GM19043 (cell line): ENCODE measurements around the gene AMFR.

Experiments used
- ATAC-seq: cut with Tn5 transposase; IDR thresholded peaks from one replicate; pipeline ENCODE4 v1.9.1; 2021; ENCODE audit warnings: low read depth; ENCODE audit not compliant: unreplicated experiment

Gene AMFR

GRCh38 chr16:56365552-56365951 is 59.8 kb downstream of the AMFR start:
- no peak for ATAC-seq

DNA sequence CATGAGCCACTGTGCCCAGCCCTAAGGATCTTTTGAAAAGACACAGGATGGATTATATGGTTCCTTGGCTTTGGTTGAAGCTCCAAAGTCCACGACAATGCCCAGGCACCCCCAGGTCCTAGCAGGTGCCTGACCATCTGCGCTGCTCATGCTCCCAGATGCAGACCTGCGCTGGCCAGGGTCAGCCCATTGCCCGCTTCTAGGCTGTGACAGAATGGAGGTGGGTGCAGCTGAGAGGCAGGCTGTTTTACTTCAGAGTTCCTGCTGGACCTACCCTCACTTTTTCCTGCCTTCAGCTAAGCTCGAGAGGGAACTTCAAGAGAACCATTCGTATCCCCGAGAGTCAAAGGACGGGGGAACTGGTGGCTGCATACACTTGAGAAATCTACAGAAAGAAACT is 60.5 kb downstream of the AMFR start:
- no peak for ATAC-seq

DNA sequence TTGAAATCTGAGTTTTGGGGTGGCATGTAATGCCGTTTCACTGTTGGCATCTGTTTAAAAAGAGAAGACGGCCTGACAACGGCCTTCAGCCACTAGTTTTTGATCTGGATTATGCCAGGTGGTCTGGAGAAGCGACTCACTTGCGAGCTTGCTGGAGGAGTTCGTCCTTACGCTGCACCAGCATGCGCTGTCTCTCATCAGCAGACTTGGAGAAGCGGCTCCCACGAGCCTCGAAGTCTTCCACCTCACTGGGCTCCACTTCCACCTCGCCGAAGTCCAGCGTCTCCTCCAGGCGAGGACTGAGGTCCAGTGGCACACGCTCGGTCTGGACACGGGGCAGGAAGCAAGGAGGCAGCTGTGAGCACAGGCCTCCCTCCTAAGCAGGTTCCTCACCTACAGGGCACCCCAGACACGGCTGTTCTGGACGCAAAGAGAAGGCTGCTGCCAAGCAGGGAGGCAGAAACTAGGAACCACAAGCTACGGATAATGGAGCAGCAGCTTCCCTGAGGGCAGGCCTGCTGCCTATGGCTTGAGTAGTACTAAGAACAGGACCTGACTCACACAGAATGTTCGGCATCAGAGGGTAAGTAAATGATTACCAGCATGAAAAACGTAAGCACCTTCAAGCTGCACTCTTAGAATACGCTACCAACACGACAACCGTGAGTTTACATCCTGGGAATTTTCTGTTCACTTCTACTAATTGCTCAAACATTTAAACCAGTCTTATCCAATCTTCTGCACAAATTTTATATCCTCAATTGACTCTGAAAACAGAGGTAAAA is 61.4 kb downstream of the AMFR start:
- ATAC-seq: no peak

DNA sequence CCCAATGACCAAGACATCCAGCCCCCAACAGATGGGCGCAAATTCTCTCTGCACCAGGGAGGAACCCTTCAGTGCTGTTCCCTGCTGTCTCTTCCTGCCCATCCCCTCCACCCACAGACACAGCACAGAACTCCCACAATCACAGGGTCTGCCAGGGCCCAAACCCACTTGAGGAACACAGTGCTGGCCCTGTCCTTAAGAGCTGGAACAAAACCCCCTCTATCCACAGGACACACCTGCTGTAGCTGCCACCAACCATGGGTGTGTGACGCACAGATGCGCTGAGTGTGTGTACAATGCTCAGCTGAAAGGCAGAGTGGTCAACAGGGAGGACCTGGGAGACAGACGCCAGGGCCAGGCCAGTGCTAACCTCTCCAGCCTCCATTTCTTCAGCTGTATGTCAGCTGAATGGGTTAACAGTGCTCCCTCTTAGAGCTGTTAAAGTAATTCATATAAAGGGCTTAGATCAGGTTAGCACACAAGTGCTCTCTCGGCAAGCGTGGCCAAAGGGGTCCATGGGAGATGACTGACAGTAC is 62.1 kb downstream of the AMFR start:
- no peak for ATAC-seq

GRCh38 chr16:56362706-56363105 is 62.6 kb downstream of the AMFR start:
- no peak for ATAC-seq

- no peak for ATAC-seq
Observed at GRCh38 chr16:56362057-56362655, 63.2 kb downstream of the AMFR start.

- no peak for ATAC-seq
Observed at GRCh38 chr16:56360117-56361008, 65.0 kb downstream of the AMFR start.

DNA sequence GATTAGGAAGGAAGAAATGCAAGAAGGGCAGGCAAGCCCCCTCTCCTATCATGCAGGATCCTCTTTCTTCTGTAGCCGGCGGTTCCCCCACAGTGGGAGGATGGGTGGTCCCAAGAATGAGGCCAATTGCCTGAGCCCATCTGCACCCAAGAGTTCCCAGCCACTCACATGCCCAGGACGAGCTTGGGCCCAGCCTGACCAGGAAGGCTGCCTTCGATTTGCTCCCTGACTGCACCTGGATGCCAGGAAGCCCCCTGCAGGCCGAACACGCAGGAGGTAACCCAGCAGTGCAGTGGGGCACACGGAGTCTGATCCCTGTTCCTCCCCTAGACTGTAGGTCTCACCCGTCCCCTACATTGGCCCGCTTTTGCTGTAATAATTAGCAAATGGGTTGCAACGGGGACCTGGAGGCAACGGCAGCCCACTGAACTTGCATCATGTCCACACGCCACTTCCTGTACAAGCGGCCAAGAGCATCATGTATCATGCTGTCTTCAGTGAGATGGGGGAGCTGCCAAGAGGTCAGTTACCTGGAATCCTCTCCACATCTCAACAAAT is 67.5 kb downstream of the AMFR start:
- no peak for ATAC-seq

- ATAC-seq: no peak
Observed at GRCh38 chr16:56357241-56357764, 68.0 kb downstream of the AMFR start.

- ATAC-seq: peak; percentile 96
Observed at GRCh38 chr16:56356276-56357240, 68.8 kb downstream of the AMFR start.

GRCh38 chr16:56355786-56356275 is 69.5 kb downstream of the AMFR start:
- no peak for ATAC-seq

DNA sequence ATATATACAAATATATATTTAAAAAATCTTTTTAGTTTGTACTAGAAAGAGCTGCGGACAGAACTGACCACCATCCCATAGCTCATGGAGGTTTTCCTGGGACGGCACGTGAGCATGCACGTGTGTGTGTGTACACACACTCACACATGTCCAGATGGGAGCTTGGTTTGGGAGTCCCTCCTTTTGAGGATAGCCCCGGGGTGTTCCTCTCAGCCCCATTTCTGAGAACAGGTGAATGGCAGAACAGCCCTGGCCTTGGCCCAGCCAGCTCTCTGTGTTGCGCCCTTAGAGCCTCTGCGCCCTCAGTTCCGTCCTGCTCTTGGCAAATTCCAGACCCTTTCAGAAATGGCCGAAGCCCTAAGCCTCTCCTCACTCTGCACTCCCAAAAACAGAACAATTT is 70.1 kb downstream of the AMFR start:
- no peak for ATAC-seq

- no peak for ATAC-seq
Observed at GRCh38 chr16:56354746-56355145, 70.6 kb downstream of the AMFR start.

DNA sequence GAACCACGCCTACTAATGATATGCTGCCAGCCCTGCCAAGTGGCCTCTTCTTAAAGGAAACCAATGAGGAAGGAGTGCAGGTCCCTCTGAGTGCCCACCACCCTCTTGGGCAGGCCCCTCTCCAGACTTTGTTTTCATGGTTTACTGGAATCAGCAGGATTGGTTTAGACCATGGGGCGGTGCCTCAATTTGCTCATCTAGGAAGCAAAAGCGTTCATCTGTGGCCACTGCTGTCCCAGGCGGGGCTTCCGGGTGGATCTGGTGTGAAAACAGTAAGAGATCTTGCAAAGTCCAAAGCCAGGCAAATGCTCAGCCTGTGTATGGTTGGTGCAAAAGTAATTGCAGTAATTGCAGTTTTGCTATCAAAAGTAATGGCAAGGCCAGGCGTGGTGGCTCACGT is 71.3 kb downstream of the AMFR start:
- no peak for ATAC-seq

GRCh38 chr16:56353054-56353921 is 72.1 kb downstream of the AMFR start:
- no peak for ATAC-seq

GRCh38 chr16:56352351-56353053 is 72.8 kb downstream of the AMFR start:
- ATAC-seq: no peak

- ATAC-seq: no peak
Observed at GRCh38 chr16:56351481-56351880, 73.9 kb downstream of the AMFR start.
